Measurements from ENCODE around the gene NNT. TPM values are rescaled to one million over a fixed set of nuclear protein-coding genes. Genes with fewer than 3 reads are reported as not detected.

The NNT gene
- total RNA-seq, 1 donor = 80.3 TPM

- TF ChIP-seq CTCF (IDR thresholded peaks at IDR 0.05; ENCODE audit: insufficient read depth, low read depth, low read length) = no peak
- DNase-seq (ENCODE audit: low read depth) = no peak
- H3K4me3 ChIP-seq (ENCODE audit: low read depth, low read length) = no peak overlapping the region
These were observed 71.6 kb downstream of the NNT start for GRCh38 chr5:43674536-43674935.

GRCh38 chr5:43675357-43675756 lies 72.4 kb downstream of the NNT start:
- TF ChIP-seq CTCF (IDR thresholded peaks at IDR 0.05; ENCODE audit: insufficient read depth, low read depth, low read length) = no peak
- DNase-seq (ENCODE audit: low read depth) = no peak

GRCh38 chr5:43676083-43676840 lies 73.3 kb downstream of the NNT start:
- no peak for TF ChIP-seq CTCF (IDR thresholded peaks at IDR 0.05; ENCODE audit: insufficient read depth, low read depth, low read length)
- DNase-seq (ENCODE audit: low read depth) = no peak
- no peak overlapping the region for H3K4me3 ChIP-seq (ENCODE audit: low read depth, low read length)

More at GRCh38 chr5:43675357-43675756, 72.4 kb downstream of the NNT start:
- H3K4me3 ChIP-seq (ENCODE audit: low read depth, low read length) = no peak overlapping the region

- no peak for TF ChIP-seq CTCF (IDR thresholded peaks at IDR 0.05; ENCODE audit: insufficient read depth, low read depth, low read length)
- no peak for DNase-seq (ENCODE audit: low read depth)
- no peak overlapping the region for H3K4me3 ChIP-seq (ENCODE audit: low read depth, low read length)
These were observed 74.3 kb downstream of the NNT start for GRCh38 chr5:43677253-43677652.

GRCh38 chr5:43679214-43679613 lies 76.2 kb downstream of the NNT start:
- TF ChIP-seq CTCF (IDR thresholded peaks at IDR 0.05; ENCODE audit: insufficient read depth, low read depth, low read length) = no peak
- no peak for DNase-seq (ENCODE audit: low read depth)
- no peak overlapping the region for H3K4me3 ChIP-seq (ENCODE audit: low read depth, low read length)

GRCh38 chr5:43680286-43680685 lies 77.3 kb downstream of the NNT start:
- no peak for DNase-seq (ENCODE audit: low read depth)
- H3K4me3 ChIP-seq (ENCODE audit: low read depth, low read length) = no peak overlapping the region
- no peak for TF ChIP-seq CTCF (IDR thresholded peaks at IDR 0.05; ENCODE audit: insufficient read depth, low read depth, low read length)

Data from fibroblast of villous mesenchyme (primary cell).